ENCODE results near the gene FBXW8. TPM values are rescaled to one million over a fixed set of nuclear protein-coding genes. Genes with fewer than 3 reads are reported as not detected.

The FBXW8 gene
- total RNA-seq, 1 experiment from 2014 or later, result 15.6 TPM

- POLR2A ChIA-PET, result no interaction called here
- Mint-ChIP-seq H3K27ac (peak overlapping the region; percentile 11; the same call in 1 of the 2 replicates), H3K4me1 (peaks cover 11% of the 10 kb centered on the region), H3K4me3 (no peak overlapping the region), H3K27me3 (ENCODE audit: low read depth) (no peaks in the 10 kb centered on the region), H3K9me3 (peaks cover 2% of the 10 kb centered on the region; the same call in 1 of the 2 replicates), H3K36me3 (peaks cover 14% of the 10 kb centered on the region)
- ATAC-seq, result no peak
- no peak for DNase-seq (ENCODE audit: low spot score)
- TF ChIP-seq CBFB (CRISPR knock-in tag; IDR thresholded peaks at IDR 0.05; ENCODE audit: low read depth), result no peak
- no peak for TF ChIP-seq ZBTB21 (CRISPR knock-in tag; IDR thresholded peaks at IDR 0.05; ENCODE audit: borderline replicate concordance)
- no peak for TF ChIP-seq TP53 (CRISPR knock-in tag; IDR thresholded peaks at IDR 0.05)
- no peak for TF ChIP-seq EMX1 (CRISPR knock-in tag; IDR thresholded peaks at IDR 0.05)
- TF ChIP-seq RORB (CRISPR knock-in tag; IDR thresholded peaks at IDR 0.05), result no peak
- TF ChIP-seq ZNF425 (CRISPR knock-in tag; conservative IDR thresholded peaks at IDR 0.05), result no peak
- TF ChIP-seq ZNF423 (CRISPR knock-in tag; IDR thresholded peaks at IDR 0.05), result no peak
- no peak for TF ChIP-seq CDX4 (CRISPR knock-in tag; IDR thresholded peaks at IDR 0.05; ENCODE audit: borderline replicate concordance)
- no peak for TF ChIP-seq ATF1 (CRISPR knock-in tag; IDR thresholded peaks at IDR 0.05)
- TF ChIP-seq AR (CRISPR knock-in tag; IDR thresholded peaks at IDR 0.05), result no peak
- TF ChIP-seq ZNF281 (CRISPR knock-in tag; IDR thresholded peaks at IDR 0.05), result no peak
- no peak for TF ChIP-seq ZNF219 (CRISPR knock-in tag; IDR thresholded peaks at IDR 0.05; ENCODE audit: borderline replicate concordance)
- CTCF ChIA-PET, result interaction anchor here (0.7 to 1.1 kb wide), 3 partner anchors 51 to 100 kb away, joined by 3 to 7 read pairs (median 4); no protein-coding TSS in a partner anchor
Measured at GRCh38 chr12:117020536-117021220, 109.9 kb downstream of the FBXW8 start.

- no peak for DNase-seq (ENCODE audit: low spot score)
- peaks cover 10% of the 10 kb centered on the region for H3K4me1 Mint-ChIP-seq
- H3K27ac Mint-ChIP-seq, result no peak overlapping the region
- ChIA-PET POLR2A (no interaction called here), CTCF (interaction anchor here (0.7 to 2.0 kb wide), 2 partner anchors 113 to 140 kb away, joined by 3 to 6 read pairs; no protein-coding TSS in a partner anchor)
- no peak for ATAC-seq
- H3K36me3 Mint-ChIP-seq, result peaks cover 5% of the 10 kb centered on the region
- no peaks in the 10 kb centered on the region for H3K27me3 Mint-ChIP-seq (ENCODE audit: low read depth)
- H3K9me3 Mint-ChIP-seq, result no peaks in the 10 kb centered on the region
- no peak overlapping the region for H3K4me3 Mint-ChIP-seq
- TF ChIP-seq NR1H2 (CRISPR knock-in tag; IDR thresholded peaks at IDR 0.05), result no peak
- no peak for TF ChIP-seq USF2 (CRISPR knock-in tag; IDR thresholded peaks at IDR 0.05)
- no peak for TF ChIP-seq SMAD3 (CRISPR knock-in tag; IDR thresholded peaks at IDR 0.05; ENCODE audit: borderline replicate concordance)
- no peak for TF ChIP-seq ZNF512 (CRISPR knock-in tag; IDR thresholded peaks at IDR 0.05; ENCODE audit: borderline replicate concordance)
- TF ChIP-seq PRDM15 (CRISPR knock-in tag; IDR thresholded peaks at IDR 0.05), result no peak
- no peak for TF ChIP-seq ZNF138 (CRISPR knock-in tag; conservative IDR thresholded peaks at IDR 0.05)
- no peak for TF ChIP-seq ATF3 (CRISPR knock-in tag; conservative IDR thresholded peaks at IDR 0.05)
- no peak for TF ChIP-seq RORB (CRISPR knock-in tag; IDR thresholded peaks at IDR 0.05)
Measured at GRCh38 chr12:117022465-117022864, 111.7 kb downstream of the FBXW8 start.

Measured in WTC11 (cell line).